ENCODE results near the gene SNRPD2.

- no peak for TF ChIP-seq CTCF (conservative IDR thresholded peaks at IDR 0.05)
- no peak; the same call in 1 of the 2 replicates for TF ChIP-seq ZFX (IDR thresholded peaks at IDR 0.05)
These were observed 693 bp upstream of the SNRPD2 start, which contains the start of gene QPCTL for GRCh38 chr19:45692187-45693105.
